Mesenchymal stem cell (in vitro differentiated cells and primary cell): ENCODE data around the gene CAMSAP3.

Source experiments
- DNase-seq: peaks from one replicate; pipeline ENCODE4 v3.0.0-alpha.2; 2013
- H2AFZ ChIP-seq: one replicate; pipeline ENCODE4 v1.6.1; 2013; ENCODE audit warnings: low read depth, mild to moderate bottlenecking, control low read depth, inconsistent platforms, low read length, moderate library complexity
- H2AK5ac ChIP-seq: 2 replicates; pipeline ENCODE4 v1.6.1; 2013; ENCODE audit warnings: low read length, moderate library complexity, mild to moderate bottlenecking, inconsistent platforms; ENCODE audit not compliant: severe bottlenecking
- H2BK120ac ChIP-seq: one replicate; pipeline ENCODE4 v1.6.1; 2013; ENCODE audit warnings: low read depth, mild to moderate bottlenecking, inconsistent platforms, low read length, moderate library complexity
- H2BK12ac ChIP-seq, 2 experiments: one replicate each; pipeline ENCODE4 v1.6.1; 2013; ENCODE audit warnings: inconsistent platforms in 2 of 2, low read length in 2 of 2, mild to moderate bottlenecking in 2 of 2, moderate library complexity in 2 of 2, control low read depth in 1 of 2
- H2BK15ac ChIP-seq: one replicate; pipeline ENCODE4 v1.6.1; 2013; ENCODE audit warnings: mild to moderate bottlenecking, low read depth, inconsistent platforms; ENCODE audit not compliant: poor library complexity, severe bottlenecking
- H2BK5ac ChIP-seq: 2 replicates; pipeline ENCODE4 v1.6.1; 2013; ENCODE audit warnings: low read depth, mild to moderate bottlenecking, low read length, control low read depth, inconsistent platforms; ENCODE audit not compliant: poor library complexity, severe bottlenecking
- H3K14ac ChIP-seq, 2 experiments: one replicate each; pipeline ENCODE4 v1.6.1; 2013; ENCODE audit warnings: inconsistent platforms in 2 of 2, low read length in 2 of 2, control low read depth in 1 of 2, mild to moderate bottlenecking in 1 of 2, moderate library complexity in 1 of 2
- H3K18ac ChIP-seq, 2 experiments: one replicate each; pipeline ENCODE4 v1.6.1; 2013; ENCODE audit warnings: inconsistent platforms in 2 of 2, low read length in 2 of 2, control low read depth in 1 of 2, low read depth in 1 of 2, mild to moderate bottlenecking in 1 of 2
- H3K23ac ChIP-seq, 2 experiments: one replicate each; pipeline ENCODE4 v1.6.1; 2013; ENCODE audit warnings: inconsistent platforms in 2 of 2, low read length in 2 of 2, mild to moderate bottlenecking in 2 of 2, moderate library complexity in 2 of 2, control low read depth in 1 of 2
- H3K27ac ChIP-seq: 2 replicates; pipeline ENCODE4 v1.5.1; 2013; ENCODE audit warnings: mild to moderate bottlenecking, moderate library complexity, low read length, control low read depth, inconsistent platforms; ENCODE audit not compliant: poor library complexity, severe bottlenecking
- H3K27me3 ChIP-seq, 2 experiments: 2 replicates each; pipeline versions ENCODE4 v1.6.1 to v1.7.0; 2013; ENCODE audit warnings: low read length in 2 of 2, mild to moderate bottlenecking in 2 of 2, moderate library complexity in 2 of 2, control low read depth in 1 of 2, inconsistent platforms in 1 of 2; ENCODE audit not compliant: control insufficient read depth in 1 of 2, insufficient read depth in 1 of 2
- H3K36me3 ChIP-seq, 2 experiments: 2 replicates each; pipeline versions ENCODE4 v1.6.1 to v1.7.0; 2013; ENCODE audit warnings: low read length in 2 of 2, control low read depth in 1 of 2, inconsistent platforms in 1 of 2, low read depth in 1 of 2, mild to moderate bottlenecking in 1 of 2; ENCODE audit not compliant: insufficient read depth in 2 of 2, control insufficient read depth in 1 of 2
- H3K4ac ChIP-seq, 2 experiments: one replicate each; pipeline ENCODE4 v1.6.1; 2013; ENCODE audit warnings: inconsistent platforms in 2 of 2, low read length in 2 of 2, mild to moderate bottlenecking in 2 of 2, moderate library complexity in 2 of 2, control low read depth in 1 of 2, low read depth in 1 of 2
- H3K4me1 ChIP-seq: 2 replicates; pipeline ENCODE4 v1.6.1; 2013; ENCODE audit warnings: low read depth, low read length, control low read depth; ENCODE audit not compliant: control insufficient read depth, insufficient read depth
- H3K4me2 ChIP-seq: 2 replicates; pipeline ENCODE4 v1.6.1; 2013; ENCODE audit warnings: low read length, mild to moderate bottlenecking, inconsistent platforms; ENCODE audit not compliant: poor library complexity, severe bottlenecking
- H3K4me3 ChIP-seq, 2 experiments: 2 replicates each; pipeline versions ENCODE4 v1.5.1 to v1.7.0; 2013; ENCODE audit warnings: low read length in 2 of 2, mild to moderate bottlenecking in 2 of 2, control low read depth in 1 of 2, low read depth in 1 of 2; ENCODE audit not compliant: insufficient read depth in 1 of 2
- H3K79me1 ChIP-seq: replicated peaks from 2 replicates; pipeline ENCODE4 v1.6.1; 2013; ENCODE audit warnings: mild to moderate bottlenecking, control low read depth, low read length, inconsistent platforms; ENCODE audit not compliant: poor library complexity, severe bottlenecking
- H3K9ac ChIP-seq: 2 replicates; pipeline ENCODE4 v1.7.0; 2013; ENCODE audit warnings: mild to moderate bottlenecking, low read length, moderate library complexity
- H3K9me3 ChIP-seq: 2 replicates; pipeline ENCODE4 v1.7.0; 2013; ENCODE audit warnings: mild to moderate bottlenecking, low read length; ENCODE audit not compliant: control insufficient read depth
- H4K8ac ChIP-seq: one replicate; pipeline ENCODE4 v1.6.1; 2013; ENCODE audit warnings: inconsistent platforms, mild to moderate bottlenecking, low read length, moderate library complexity
- H4K91ac ChIP-seq: one replicate; pipeline ENCODE4 v1.6.1; 2013; ENCODE audit warnings: mild to moderate bottlenecking, low read length, inconsistent platforms
- WGBS: methylation state at CpG from one replicate; pipeline ENCODE4 v1.1.7; 2013; ENCODE audit warnings: mixed read lengths; 5-methylcytosine and 5-hydroxymethylcytosine counted together

The CAMSAP3 gene

GRCh38 chr19:7655581-7655980, 59.9 kb downstream of the CAMSAP3 start:
- Histone ChIP-seq H2AK5ac (no peak overlapping the region), H3K27me3 (peaks cover 17 to 36% of the 10 kb centered on the region in 2 experiments), H3K14ac (no peak overlapping the region), H4K8ac (no peak overlapping the region), H3K9ac (no peak overlapping the region), H2BK120ac (no peak overlapping the region), H3K4me2 (no peak overlapping the region), H3K23ac (no peak overlapping the region), H4K91ac (no peak overlapping the region), H2AFZ (no peak overlapping the region), H3K4me3 (no peak overlapping the region), H3K36me3 (no peaks in the 10 kb centered on the region), H3K79me1 (no peaks in the 10 kb centered on the region), H2BK5ac (no peak overlapping the region), H3K9me3 (no peaks in the 10 kb centered on the region), H3K18ac (no peak overlapping the region), H3K4me1 (peaks cover 4% of the 10 kb centered on the region), H3K4ac (no peak overlapping the region), H2BK15ac (no peak overlapping the region), H3K27ac (no peak overlapping the region), H2BK12ac (no peak overlapping the region)
- WGBS, result 83% methylated on average over 8 of the region's 8 CpGs
- no peak for DNase-seq

GRCh38 chr19:7657131-7657751, 61.6 kb downstream of the CAMSAP3 start:
- no peak overlapping the region for H3K14ac ChIP-seq

DNA sequence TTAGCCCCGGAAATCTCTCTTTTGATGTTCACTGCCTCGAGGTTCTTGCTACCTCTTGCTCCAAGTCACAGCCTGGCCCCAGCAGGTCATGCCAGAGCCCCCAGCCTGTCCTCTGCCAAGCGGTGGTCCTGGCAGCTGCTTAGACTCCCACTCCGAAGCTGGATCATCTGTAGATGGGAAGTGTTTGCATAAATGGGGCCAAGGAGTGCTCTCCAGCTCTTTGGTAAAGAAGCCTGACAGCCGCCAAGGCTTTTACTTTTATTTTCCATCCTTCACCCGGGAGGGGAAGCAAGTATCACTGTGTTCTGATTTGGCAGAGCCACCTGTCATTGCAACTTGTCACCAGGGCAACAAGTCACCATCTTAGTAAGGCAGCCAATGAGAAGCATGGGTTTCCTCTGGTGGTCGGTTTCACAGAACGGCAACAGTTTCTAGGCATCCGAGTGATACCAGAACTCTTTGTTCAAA, 62.6 kb downstream of the CAMSAP3 start:
- no peak overlapping the region for H3K4me2 ChIP-seq
- no peak overlapping the region for H4K91ac ChIP-seq
- no peak overlapping the region for H3K23ac ChIP-seq
- H3K4me1 ChIP-seq, result no peaks in the 10 kb centered on the region
- no peak overlapping the region for H2BK5ac ChIP-seq
- H2BK120ac ChIP-seq, result no peak overlapping the region
- H4K8ac ChIP-seq, result no peak overlapping the region
- no peak overlapping the region for H3K4me3 ChIP-seq
- H2BK12ac ChIP-seq, result no peak overlapping the region
- H3K9me3 ChIP-seq, result no peaks in the 10 kb centered on the region
- no peak for DNase-seq
- no peak overlapping the region for H2AFZ ChIP-seq
- H3K14ac ChIP-seq, result no peak overlapping the region
- no peak overlapping the region for H2BK15ac ChIP-seq
- no peaks in the 10 kb centered on the region for H3K79me1 ChIP-seq
- H3K27me3 ChIP-seq, result peaks cover 11 to 47% of the 10 kb centered on the region in 2 experiments
- H3K9ac ChIP-seq, result no peak overlapping the region
- H3K18ac ChIP-seq, result no peak overlapping the region
- no peak overlapping the region for H3K4ac ChIP-seq
- WGBS, result 75% methylated on average over 9 of the region's 9 CpGs
- H3K27ac ChIP-seq, result no peak overlapping the region
- H2AK5ac ChIP-seq, result no peak overlapping the region
- no peaks in the 10 kb centered on the region for H3K36me3 ChIP-seq

More at GRCh38 chr19:7657131-7657751, 61.6 kb downstream of the CAMSAP3 start:
- Histone ChIP-seq H2BK15ac (no peak overlapping the region), H3K4ac (no peak overlapping the region), H2AFZ (no peak overlapping the region), H3K4me2 (no peak overlapping the region), H2AK5ac (no peak overlapping the region), H2BK5ac (no peak overlapping the region), H3K79me1 (no peaks in the 10 kb centered on the region), H3K27ac (no peak overlapping the region), H4K91ac (no peak overlapping the region), H3K4me1 (peaks cover 2% of the 10 kb centered on the region), H3K23ac (no peak overlapping the region), H2BK120ac (no peak overlapping the region), H3K9me3 (no peaks in the 10 kb centered on the region), H3K27me3 (peaks cover 11 to 43% of the 10 kb centered on the region in 2 experiments), H3K4me3 (no peak overlapping the region), H2BK12ac (no peak overlapping the region), H3K9ac (no peak overlapping the region), H3K18ac (no peak overlapping the region), H3K36me3 (no peaks in the 10 kb centered on the region), H4K8ac (no peak overlapping the region)
- peak; percentile 12 for DNase-seq
- 68% methylated on average over 12 of the region's 14 CpGs for WGBS

- H2BK12ac ChIP-seq, result no peak overlapping the region
These were observed 66.3 kb downstream of the CAMSAP3 start for GRCh38 chr19:7661744-7662538.

More at GRCh38 chr19:7661744-7662538, 66.3 kb downstream of the CAMSAP3 start:
- Histone ChIP-seq H3K79me1 (no peaks in the 10 kb centered on the region), H4K91ac (no peak overlapping the region), H2AFZ (no peak overlapping the region), H3K14ac (no peak overlapping the region), H3K27me3 (peaks cover 13 to 44% of the 10 kb centered on the region in 2 experiments), H3K4me1 (no peaks in the 10 kb centered on the region), H3K23ac (no peak overlapping the region), H3K36me3 (no peaks in the 10 kb centered on the region), H3K4ac (no peak overlapping the region), H2BK5ac (no peak overlapping the region), H2BK15ac (no peak overlapping the region), H4K8ac (no peak overlapping the region), H3K18ac (no peak overlapping the region), H3K4me2 (no peak overlapping the region), H2BK120ac (no peak overlapping the region), H3K9me3 (no peaks in the 10 kb centered on the region), H3K9ac (no peak overlapping the region), H3K27ac (no peak overlapping the region), H3K4me3 (no peak overlapping the region), H2AK5ac (no peak overlapping the region)
- WGBS, result 77% methylated on average over 8 of the region's 8 CpGs
- DNase-seq, result no peak
